ENCODE measurements around the gene TRAF1.

DNA sequence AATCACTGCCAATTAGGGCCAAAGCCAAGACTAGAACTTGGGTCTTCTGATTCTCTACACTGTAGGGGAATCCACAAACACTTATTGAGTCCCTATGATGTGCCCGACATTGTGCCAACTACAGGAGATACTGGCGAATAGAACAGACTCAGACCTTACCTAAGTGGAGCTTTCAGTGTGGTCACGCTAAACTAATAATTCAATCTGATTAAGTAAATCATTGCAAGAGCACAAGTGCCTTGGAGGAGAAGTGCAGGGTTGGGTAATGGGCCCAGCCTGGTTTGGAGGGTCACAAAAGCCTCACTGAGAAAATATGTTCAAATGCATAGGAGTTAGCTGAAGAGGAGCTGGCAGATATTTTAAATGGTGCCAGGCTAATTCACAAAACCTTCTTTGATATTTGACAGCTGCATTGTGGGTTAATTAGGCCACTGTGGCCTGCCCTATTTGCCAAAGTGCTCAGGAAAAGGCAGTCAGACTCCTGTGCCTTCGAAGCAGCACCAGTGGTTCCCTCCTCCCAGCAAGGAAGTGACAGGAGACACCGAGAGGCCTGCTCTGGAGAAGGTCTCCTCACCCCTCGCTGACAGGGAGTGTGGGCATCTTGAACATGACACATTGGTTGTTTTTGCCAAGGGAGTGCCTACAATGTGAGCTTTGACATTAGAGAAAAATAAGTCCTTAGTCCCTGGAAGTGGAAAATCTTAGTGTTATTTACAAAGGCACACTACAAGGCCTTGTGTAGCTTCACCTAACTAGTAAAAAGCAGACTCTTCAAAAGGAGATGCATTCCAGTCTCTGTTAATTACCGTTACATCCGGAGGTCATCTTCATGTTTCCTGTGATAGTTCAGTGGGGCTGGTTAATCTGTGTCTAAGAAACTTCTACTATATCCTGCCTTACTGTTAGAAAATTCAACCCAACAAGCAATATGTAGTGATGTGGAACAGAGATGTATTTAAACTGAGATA, 24.1 kb upstream of the TRAF1 start:
- no peak for TF ChIP-seq SNAI1 (CRISPR knock-in tag; IDR thresholded peaks at IDR 0.05; ENCODE audit: borderline replicate concordance)
- no peak for TF ChIP-seq ZNF891 (CRISPR knock-in tag; IDR thresholded peaks at IDR 0.05)
- TF ChIP-seq SRY (CRISPR knock-in tag; IDR thresholded peaks at IDR 0.05): no peak
- TF ChIP-seq RFX1 (IDR thresholded peaks at IDR 0.05): no peak
- no peak for TF ChIP-seq PTBP1 (IDR thresholded peaks at IDR 0.05; ENCODE audit: low read depth, low read length, poor library complexity, severe bottlenecking)
- no peak for TF ChIP-seq SRSF1 (optimal IDR thresholded peaks at IDR 0.05; ENCODE audit: low read depth, low read length)
- TF ChIP-seq, protein P1, sequence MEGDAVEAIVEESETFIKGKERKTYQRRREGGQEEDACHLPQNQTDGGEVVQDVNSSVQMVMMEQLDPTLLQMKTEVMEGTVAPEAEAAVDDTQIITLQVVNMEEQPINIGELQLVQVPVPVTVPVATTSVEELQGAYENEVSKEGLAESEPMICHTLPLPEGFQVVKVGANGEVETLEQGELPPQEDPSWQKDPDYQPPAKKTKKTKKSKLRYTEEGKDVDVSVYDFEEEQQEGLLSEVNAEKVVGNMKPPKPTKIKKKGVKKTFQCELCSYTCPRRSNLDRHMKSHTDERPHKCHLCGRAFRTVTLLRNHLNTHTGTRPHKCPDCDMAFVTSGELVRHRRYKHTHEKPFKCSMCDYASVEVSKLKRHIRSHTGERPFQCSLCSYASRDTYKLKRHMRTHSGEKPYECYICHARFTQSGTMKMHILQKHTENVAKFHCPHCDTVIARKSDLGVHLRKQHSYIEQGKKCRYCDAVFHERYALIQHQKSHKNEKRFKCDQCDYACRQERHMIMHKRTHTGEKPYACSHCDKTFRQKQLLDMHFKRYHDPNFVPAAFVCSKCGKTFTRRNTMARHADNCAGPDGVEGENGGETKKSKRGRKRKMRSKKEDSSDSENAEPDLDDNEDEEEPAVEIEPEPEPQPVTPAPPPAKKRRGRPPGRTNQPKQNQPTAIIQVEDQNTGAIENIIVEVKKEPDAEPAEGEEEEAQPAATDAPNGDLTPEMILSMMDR (CRISPR knock-in tag; IDR thresholded peaks at IDR 0.05): no peak
- TF ChIP-seq, protein P2, sequence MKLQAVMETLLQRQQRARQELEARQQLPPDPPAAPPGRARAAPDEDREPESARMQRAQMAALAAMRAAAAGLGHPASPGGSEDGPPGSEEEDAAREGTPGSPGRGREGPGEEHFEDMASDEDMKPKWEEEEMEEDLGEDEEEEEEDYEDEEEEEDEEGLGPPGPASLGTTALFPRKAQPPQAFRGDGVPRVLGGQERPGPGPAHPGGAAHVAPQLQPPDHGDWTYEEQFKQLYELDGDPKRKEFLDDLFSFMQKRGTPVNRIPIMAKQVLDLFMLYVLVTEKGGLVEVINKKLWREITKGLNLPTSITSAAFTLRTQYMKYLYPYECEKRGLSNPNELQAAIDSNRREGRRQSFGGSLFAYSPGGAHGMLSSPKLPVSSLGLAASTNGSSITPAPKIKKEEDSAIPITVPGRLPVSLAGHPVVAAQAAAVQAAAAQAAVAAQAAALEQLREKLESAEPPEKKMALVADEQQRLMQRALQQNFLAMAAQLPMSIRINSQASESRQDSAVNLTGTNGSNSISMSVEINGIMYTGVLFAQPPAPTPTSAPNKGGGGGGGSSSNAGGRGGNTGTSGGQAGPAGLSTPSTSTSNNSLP (IDR thresholded peaks at IDR 0.05; ENCODE audit: low read depth, low read length): no peak

Data from HepG2 (cell line).